Caco-2 (cell line): ENCODE results near the gene HOXA7. TPM values are rescaled to one million over a fixed set of nuclear protein-coding genes. Genes with fewer than 3 reads are reported as not detected.

Experiments
- BruUV-seq: library from RNA; stranded (reverse); fragments of 400-500 nt; replicated peaks from 2 replicates; lab custom pipeline; 2021; lab: Mats Ljungman, UMichigan
- CTCF ChIA-PET: fragments of 300-600 bp; sonication (Branson Sonifier 250); formaldehyde crosslinking; loops from one replicate; lab custom pipeline; 2022; ENCODE audit warnings: antibody characterized with exemption; lab: Charles Lee
- POLR2A ChIA-PET: fragments of 300-600 bp; sonication (Branson Sonifier 250); formaldehyde crosslinking; loops from one replicate; lab custom pipeline; 2022; ENCODE audit warnings: antibody characterized with exemption; lab: Charles Lee
- DNase-seq, 2 experiments: peaks; one replicate each; pipeline versions ENCODE4 v3.0.0 to v3.0.0-alpha.2; 2020 to 2022
- H3K27me3 ChIP-seq: replicated peaks from 2 replicates; pipeline ENCODE4 v1.6.0; 2011; ENCODE audit warnings: low read length; ENCODE audit not compliant: control insufficient read depth, insufficient read depth
- H3K36me3 ChIP-seq: 2 replicates; pipeline ENCODE4 v1.5.1; 2011; ENCODE audit warnings: low read length; ENCODE audit not compliant: control insufficient read depth, insufficient read depth
- H3K4me1 ChIP-seq: fragments of 250-450 bp; sonication (Bioruptor Pico); 2 replicates; pipeline ENCODE4 v1.5.1; 2020; ENCODE audit warnings: mild to moderate bottlenecking
- H3K4me3 ChIP-seq: 2 replicates; pipeline ENCODE4 v1.5.1; 2011; ENCODE audit warnings: low read depth, mild to moderate bottlenecking, control low read depth, low read length
- H3K9me3 ChIP-seq: fragments of 250-450 bp; sonication (Bioruptor Pico); 2 replicates; pipeline ENCODE4 v1.5.1; 2020; ENCODE audit warnings: mild to moderate bottlenecking, moderate library complexity
- H3K27ac Mint-ChIP-seq: one replicate; pipeline ENCODE4 v1.8.0; 2022; ENCODE audit warnings: mixed read lengths; ENCODE audit not compliant: unreplicated experiment
- H3K27me3 Mint-ChIP-seq: one replicate; pipeline ENCODE4 v1.8.0; 2022; ENCODE audit warnings: mixed read lengths; ENCODE audit not compliant: insufficient read depth, unreplicated experiment
- H3K36me3 Mint-ChIP-seq: one replicate; pipeline ENCODE4 v1.8.0; 2022; ENCODE audit warnings: mild to moderate bottlenecking, mixed read lengths; ENCODE audit not compliant: insufficient read depth, unreplicated experiment
- H3K4me1 Mint-ChIP-seq: one replicate; pipeline ENCODE4 v1.8.0; 2022; ENCODE audit warnings: low read depth, mixed read lengths; ENCODE audit not compliant: unreplicated experiment
- H3K4me3 Mint-ChIP-seq: one replicate; pipeline ENCODE4 v1.8.0; 2022; ENCODE audit warnings: mild to moderate bottlenecking, moderate library complexity, mixed read lengths; ENCODE audit not compliant: unreplicated experiment
- H3K9me3 Mint-ChIP-seq: one replicate; pipeline ENCODE4 v1.8.0; 2022; ENCODE audit warnings: mixed read lengths; ENCODE audit not compliant: unreplicated experiment
- CTCF ChIP-seq, 2 experiments: fragments of 200-600 bp in 1 of 2; IDR thresholded peaks; 1 replicate in 1 of 2; 2 replicates in 1 of 2; pipeline versions ENCODE4 v1.5.1 to v1.8.0; 2011 to 2022; ENCODE audit warnings: antibody characterized with exemption in 1 of 2, control low read depth in 1 of 2, inconsistent platforms in 1 of 2, low read depth in 1 of 2, low read length in 1 of 2, mild to moderate bottlenecking in 1 of 2, moderate library complexity in 1 of 2; ENCODE audit not compliant: insufficient read depth in 1 of 2, severe bottlenecking in 1 of 2, unreplicated experiment in 1 of 2
- intact Hi-C: fragments of 100-400 bp; cut with micrococcal nuclease; formaldehyde crosslinking; loops from one replicate; pipeline ENCODE4 v1.10.0; 2022; ENCODE audit not compliant: unreplicated experiment
- total RNA-seq: library from RNA; stranded (reverse); gene quantifications from 2 replicates; pipeline ENCODE4 v1.2.3, GENCODE V29; 2022

HOXA7 gene
- total RNA-seq, 1 experiment from 2014 or later, result 19.9 TPM

DNA sequence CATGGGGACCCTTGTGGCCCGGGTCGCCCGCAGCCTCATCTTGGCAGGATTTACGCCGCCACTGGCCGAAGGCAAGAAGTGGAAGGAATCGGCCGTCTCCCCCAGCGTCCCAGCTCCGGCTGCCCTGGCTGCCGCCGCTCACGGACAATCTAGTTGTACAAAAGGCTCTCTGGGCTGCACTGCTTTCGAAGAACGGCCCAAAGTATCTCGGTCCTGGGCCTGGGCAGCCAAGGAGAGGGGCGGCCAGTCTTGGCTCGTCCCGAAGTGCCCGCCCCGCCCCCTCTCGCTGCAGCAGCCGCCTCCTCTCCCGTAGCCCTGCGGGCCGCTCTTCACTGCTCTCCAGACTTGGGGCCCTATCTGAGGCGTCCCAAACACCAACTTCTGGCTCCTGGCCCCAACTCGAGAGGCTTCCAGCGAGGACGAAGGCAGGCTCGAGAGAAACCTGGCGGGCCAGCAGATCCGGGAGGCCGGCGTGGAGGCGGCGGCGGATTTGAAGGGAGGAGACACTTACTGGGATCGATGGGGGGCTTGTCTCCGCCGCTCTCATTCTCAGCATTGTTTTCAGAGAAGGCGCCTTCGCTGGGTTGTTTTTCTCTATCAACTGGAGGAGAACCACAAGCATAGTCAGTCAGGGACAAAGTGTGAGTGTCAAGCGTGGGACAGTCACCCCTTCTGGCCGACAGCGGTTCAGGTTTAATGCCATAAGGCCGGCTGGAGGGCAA, 8.1 kb upstream of the HOXA7 start:
- intact Hi-C loops, result loop anchor here (5.0 to 10.0 kb wide), 2 partner anchors 302 to 960 kb away; partner anchors contain the start of genes CBX3, HNRNPA2B1 and SKAP2
- no peaks in the 10 kb centered on the region for H3K9me3 Mint-ChIP-seq
- H3K27me3 ChIP-seq, result no peaks in the 10 kb centered on the region
- ChIA-PET CTCF (interaction anchor here (0.9 to 1.0 kb wide), 2 partner anchors 14 to 15 kb away, joined by 3 to 4 read pairs; no protein-coding TSS in a partner anchor), POLR2A (interaction anchor here (0.6 kb wide), 1 partner anchor 577 kb away, joined by 3 read pairs; no protein-coding TSS in a partner anchor)
- peak in 1 of 2 experiments; percentile 41 for DNase-seq
- BruUV-seq, result no TSS peak
- no peaks in the 10 kb centered on the region for H3K27me3 Mint-ChIP-seq
- no peaks in the 10 kb centered on the region for H3K36me3 ChIP-seq
- peaks cover 7% of the 10 kb centered on the region for H3K4me1 ChIP-seq
- peak in 1 of 2 experiments; percentile 9 for TF ChIP-seq CTCF (IDR thresholded peaks at IDR 0.05; ENCODE audit: insufficient read depth in 1 of 2, low read depth in 1 of 2, low read length in 1 of 2, severe bottlenecking in 1 of 2, unreplicated experiment in 1 of 2)
- peaks cover 13% of the 10 kb centered on the region for H3K4me1 Mint-ChIP-seq
- peak overlapping the region; percentile 78 for H3K4me3 Mint-ChIP-seq
- peak overlapping the region; percentile 66 for H3K4me3 ChIP-seq
- no peaks in the 10 kb centered on the region for H3K9me3 ChIP-seq
- H3K36me3 Mint-ChIP-seq, result peaks cover 11% of the 10 kb centered on the region
- no peak overlapping the region for H3K27ac Mint-ChIP-seq

GRCh38 chr7:27164045-27164366, 7.5 kb upstream of the HOXA7 start:
- no TSS peak for BruUV-seq
- no peaks in the 10 kb centered on the region for H3K27me3 ChIP-seq
- H3K36me3 ChIP-seq, result no peaks in the 10 kb centered on the region
- H3K27me3 Mint-ChIP-seq, result no peaks in the 10 kb centered on the region
- no peak for DNase-seq
- no peak overlapping the region for H3K27ac Mint-ChIP-seq
- peak overlapping the region; percentile 66 for H3K4me3 ChIP-seq
- TF ChIP-seq CTCF (IDR thresholded peaks at IDR 0.05; ENCODE audit: insufficient read depth in 1 of 2, low read depth in 1 of 2, low read length in 1 of 2, severe bottlenecking in 1 of 2, unreplicated experiment in 1 of 2), result no peak
- no peaks in the 10 kb centered on the region for H3K9me3 ChIP-seq
- peaks cover 7% of the 10 kb centered on the region for H3K4me1 ChIP-seq
- H3K4me3 Mint-ChIP-seq, result peak overlapping the region; percentile 78
- peaks cover 11% of the 10 kb centered on the region for H3K36me3 Mint-ChIP-seq
- ChIA-PET POLR2A (no interaction called here), CTCF (no interaction called here)
- no peaks in the 10 kb centered on the region for H3K9me3 Mint-ChIP-seq
- peaks cover 14% of the 10 kb centered on the region for H3K4me1 Mint-ChIP-seq
- intact Hi-C loops, result loop anchor here (5.0 to 10.0 kb wide), 2 partner anchors 302 to 959 kb away; partner anchors contain the start of genes CBX3, HNRNPA2B1 and SKAP2

DNA sequence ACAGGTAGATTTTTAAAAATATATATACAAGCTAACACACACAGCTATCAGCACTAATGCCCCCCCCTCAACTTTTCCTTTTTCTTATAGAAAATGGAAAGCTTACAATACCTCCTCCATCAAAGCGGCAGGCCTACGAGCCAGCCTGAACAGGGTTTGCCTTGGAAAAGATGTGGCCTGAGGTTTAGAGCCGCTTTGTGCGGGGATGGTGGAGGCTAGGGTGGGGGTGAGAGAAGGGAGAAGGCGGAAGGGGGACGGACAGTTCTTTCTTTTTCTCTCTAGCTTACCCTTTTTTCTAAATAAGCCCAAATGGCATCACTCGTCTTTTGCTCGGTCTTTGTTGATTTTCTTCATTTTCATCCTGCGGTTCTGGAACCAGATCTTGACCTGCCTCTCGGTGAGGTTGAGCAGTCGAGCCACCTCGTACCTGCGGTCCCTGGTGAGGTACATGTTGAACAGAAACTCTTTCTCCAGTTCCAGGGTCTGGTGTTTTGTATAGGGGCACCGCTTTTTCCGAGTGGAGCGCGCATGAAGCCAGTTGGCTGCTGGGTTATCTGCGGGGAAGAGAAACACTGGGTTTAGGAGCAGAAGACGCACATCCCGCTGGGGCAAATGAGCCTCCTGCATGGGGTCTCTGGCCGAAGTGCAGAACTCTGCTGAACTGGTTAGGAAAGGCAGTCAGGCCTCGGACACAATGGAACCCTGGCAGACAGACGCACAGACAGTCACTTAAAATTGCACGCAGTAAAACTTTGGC, 7.0 kb upstream of the HOXA7 start:
- H3K36me3 ChIP-seq, result no peaks in the 10 kb centered on the region
- Mint-ChIP-seq H3K27me3 (no peaks in the 10 kb centered on the region), H3K9me3 (no peaks in the 10 kb centered on the region), H3K27ac (no peak overlapping the region), H3K4me3 (peak overlapping the region; percentile 78), H3K4me1 (peaks cover 14% of the 10 kb centered on the region), H3K36me3 (peaks cover 6% of the 10 kb centered on the region)
- ChIA-PET CTCF (no interaction called here), POLR2A (no interaction called here)
- no peaks in the 10 kb centered on the region for H3K9me3 ChIP-seq
- H3K4me3 ChIP-seq, result no peak overlapping the region
- H3K4me1 ChIP-seq, result peaks cover 7% of the 10 kb centered on the region
- no peaks in the 10 kb centered on the region for H3K27me3 ChIP-seq
- no peak for DNase-seq
- no peak for TF ChIP-seq CTCF (IDR thresholded peaks at IDR 0.05; ENCODE audit: insufficient read depth in 1 of 2, low read depth in 1 of 2, low read length in 1 of 2, severe bottlenecking in 1 of 2, unreplicated experiment in 1 of 2)
- BruUV-seq, result no TSS peak
- intact Hi-C loops, result loop anchor here (5.0 to 10.0 kb wide), 2 partner anchors 301 to 959 kb away; partner anchors contain the start of genes CBX3, HNRNPA2B1 and SKAP2
